IPS-20b (cell line): ENCODE measurements around the gene GKAP1.
"Not testable (repeated sequence)": the region's sequence is repeated elsewhere in the genome, so short reads cannot be mapped to it uniquely, and the experiment has no call there.

Experiments
- H3K27ac ChIP-seq: one replicate; pipeline ENCODE4 v1.5.1; 2013; ENCODE audit warnings: low read length
- H3K27me3 ChIP-seq: 2 replicates; pipeline ENCODE4 v1.6.1; 2013; ENCODE audit warnings: mild to moderate bottlenecking, low read length, inconsistent platforms; ENCODE audit not compliant: insufficient read depth
- H3K36me3 ChIP-seq: 2 replicates; pipeline ENCODE4 v1.6.1; 2013; ENCODE audit warnings: low read depth, mild to moderate bottlenecking, inconsistent platforms, low read length, moderate library complexity; ENCODE audit not compliant: insufficient read depth
- H3K4me1 ChIP-seq: 2 replicates; pipeline ENCODE4 v1.6.1; 2013; ENCODE audit warnings: mild to moderate bottlenecking, control low read depth, inconsistent platforms, low read length, moderate library complexity; ENCODE audit not compliant: insufficient read depth
- H3K4me3 ChIP-seq: 2 replicates; pipeline ENCODE4 v1.5.1; 2013; ENCODE audit warnings: mild to moderate bottlenecking, low read length, inconsistent platforms
- H3K9ac ChIP-seq: 2 replicates; pipeline ENCODE4 v1.6.1; 2013; ENCODE audit warnings: low read depth, mild to moderate bottlenecking, inconsistent platforms, low read length, moderate library complexity
- H3K9me3 ChIP-seq: 2 replicates; pipeline ENCODE4 v1.6.1; 2013; ENCODE audit warnings: mild to moderate bottlenecking, low read depth, low read length, inconsistent platforms; ENCODE audit not compliant: insufficient read depth

GKAP1 gene

GRCh38 chr9:83817356-83818278, at the start of gene GKAP1:
Gene GKAP1, minus strand, starts transcription at chr9:83817769. Its CDS starts 11,252 bp downstream, at chr9:83806517.
- Histone ChIP-seq H3K4me3 (peak within 1 kb of the TSS; percentile 73), H3K9ac (peak within 1 kb of the TSS; percentile 72; the same call in 1 of the 2 replicates), H3K27me3 (peaks cover 28% of the 10 kb centered on the region)
- H3K4me1 ChIP-seq, H3K9me3 ChIP-seq, H3K36me3 ChIP-seq, H3K27ac ChIP-seq: not testable (repeated sequence)

- not testable (repeated sequence) for H3K9me3 ChIP-seq, H3K27me3 ChIP-seq, H3K4me3 ChIP-seq, H3K9ac ChIP-seq, H3K4me1 ChIP-seq, H3K36me3 ChIP-seq, H3K27ac ChIP-seq
Measured at GRCh38 chr9:83849895-83850294, 32.3 kb upstream of the GKAP1 start.

DNA sequence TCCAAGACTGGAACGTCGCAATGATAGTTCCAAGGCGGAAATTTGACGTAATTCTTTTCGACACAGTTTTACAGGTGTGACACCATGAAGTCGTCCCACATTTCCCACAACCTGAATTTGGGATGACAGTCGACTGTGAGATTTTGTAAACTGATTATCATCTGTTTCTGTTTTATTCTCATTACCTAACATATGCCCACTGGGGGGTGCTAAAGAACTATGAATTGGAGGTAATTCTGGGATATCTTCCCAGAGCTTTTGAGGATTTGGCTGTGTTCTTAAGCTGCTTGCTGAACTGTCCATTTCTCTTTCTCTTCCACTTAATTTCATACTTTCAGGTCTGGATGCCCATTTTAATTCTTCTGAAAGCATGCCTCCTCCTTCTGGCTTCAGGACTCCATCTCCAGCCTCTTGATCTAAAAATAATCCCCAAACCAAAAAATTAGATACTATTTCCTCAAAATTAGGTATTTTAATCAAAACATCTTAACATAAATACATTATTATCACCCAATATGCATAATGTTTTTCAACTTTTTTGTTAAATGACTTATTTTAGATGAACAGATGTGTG, 19.6 kb upstream of the GKAP1 start:
- H3K4me3 ChIP-seq, H3K27me3 ChIP-seq, H3K9me3 ChIP-seq, H3K4me1 ChIP-seq, H3K27ac ChIP-seq, H3K36me3 ChIP-seq, H3K9ac ChIP-seq: not testable (repeated sequence)

DNA sequence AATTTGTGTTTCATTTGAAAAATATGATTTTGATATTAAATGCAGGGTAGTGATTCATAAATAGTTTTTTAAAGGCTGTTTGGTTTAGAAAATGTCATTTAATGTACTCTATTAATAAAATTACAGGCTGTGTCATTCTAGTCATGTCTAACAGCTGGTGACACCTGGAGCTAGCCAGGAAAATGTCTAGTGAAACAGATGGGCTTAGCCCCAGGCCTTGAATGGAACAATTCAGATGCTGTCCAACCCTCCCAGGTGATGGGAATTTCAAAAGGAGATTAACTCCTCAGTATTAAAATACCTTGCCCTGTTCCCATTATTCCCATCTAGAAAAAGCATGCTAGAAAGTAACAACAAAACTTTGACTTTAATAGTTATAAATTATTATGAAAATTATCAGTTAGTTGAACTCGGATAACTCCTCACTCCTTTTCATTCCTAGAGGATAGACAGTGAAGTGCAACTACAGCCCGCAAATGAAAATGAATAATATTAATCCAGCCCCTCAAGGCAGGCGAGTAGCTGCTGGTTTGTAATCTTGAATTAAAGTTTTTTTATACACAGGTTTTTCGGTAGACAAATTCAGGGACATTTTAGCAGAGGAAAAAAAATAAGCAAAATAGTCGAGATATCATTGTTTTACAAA, 13.0 kb upstream of the GKAP1 start:
- H3K9me3 ChIP-seq, H3K9ac ChIP-seq, H3K4me1 ChIP-seq, H3K27me3 ChIP-seq, H3K4me3 ChIP-seq, H3K27ac ChIP-seq, H3K36me3 ChIP-seq: not testable (repeated sequence)

DNA sequence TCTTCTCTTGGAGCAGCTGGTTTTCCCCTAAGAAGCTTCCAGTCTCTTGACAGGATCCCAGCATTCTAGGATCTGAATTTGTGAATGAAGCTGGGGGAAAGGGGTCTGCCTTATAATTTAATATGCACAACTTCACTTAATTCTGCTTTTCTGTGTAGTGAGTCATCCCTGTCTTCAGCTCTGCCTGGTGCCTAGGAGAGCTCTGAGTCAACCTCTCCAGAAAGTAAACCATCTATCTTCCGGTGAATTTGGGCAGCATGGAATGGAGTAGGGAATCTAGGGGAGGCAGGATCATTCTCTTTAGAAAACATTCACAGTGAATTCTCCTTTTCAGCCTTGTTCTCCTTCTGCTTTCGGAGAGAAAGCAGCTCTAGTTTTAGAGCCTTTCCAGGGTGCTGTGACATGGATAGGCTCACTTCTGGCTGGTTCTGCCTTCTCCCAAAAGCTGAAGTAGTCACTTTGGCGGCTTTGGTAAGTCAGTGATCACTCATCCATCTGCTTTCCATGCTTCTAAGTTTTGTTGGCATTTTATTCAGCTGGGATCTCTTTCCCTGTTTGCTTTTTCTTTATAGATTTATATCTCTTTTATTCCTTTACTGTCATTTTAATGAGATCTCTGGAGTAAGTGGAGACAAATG, 7.5 kb upstream of the GKAP1 start:
- not testable (repeated sequence) for H3K9me3 ChIP-seq, H3K27ac ChIP-seq, H3K9ac ChIP-seq, H3K4me3 ChIP-seq, H3K36me3 ChIP-seq, H3K4me1 ChIP-seq, H3K27me3 ChIP-seq

- H3K27me3 ChIP-seq: peaks cover 28% of the 10 kb centered on the region
- H3K9me3 ChIP-seq, H3K27ac ChIP-seq, H3K36me3 ChIP-seq, H3K4me1 ChIP-seq: not testable (repeated sequence)
- peak overlapping the region; percentile 41; the same call in 1 of the 2 replicates for H3K9ac ChIP-seq
- peak overlapping the region; percentile 73 for H3K4me3 ChIP-seq
Measured at GRCh38 chr9:83817011-83817355, 586 bp downstream of the GKAP1 start.

DNA sequence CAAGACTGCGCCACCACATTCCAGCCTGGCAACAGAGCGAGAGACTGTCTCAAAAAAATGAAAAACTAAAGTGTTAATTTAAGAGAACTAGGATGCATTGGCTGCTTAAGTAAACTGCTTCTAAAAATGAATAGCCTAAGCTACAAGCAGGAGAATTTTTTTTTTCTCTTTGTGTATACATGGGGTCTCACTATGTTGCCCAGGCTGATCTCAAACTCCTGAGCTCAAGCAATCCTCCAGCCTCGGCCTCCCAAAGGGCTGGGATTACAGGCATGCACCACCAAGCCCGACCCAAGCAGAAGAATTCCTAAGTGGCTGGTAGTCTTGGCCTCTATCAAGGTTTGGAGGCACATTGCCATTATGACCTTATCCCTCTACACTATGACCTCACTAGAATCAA, 2.4 kb downstream of the GKAP1 start:
- H3K27ac ChIP-seq, H3K4me3 ChIP-seq, H3K9ac ChIP-seq, H3K36me3 ChIP-seq, H3K9me3 ChIP-seq, H3K4me1 ChIP-seq: not testable (repeated sequence)
- H3K27me3 ChIP-seq: peaks cover 28% of the 10 kb centered on the region

DNA sequence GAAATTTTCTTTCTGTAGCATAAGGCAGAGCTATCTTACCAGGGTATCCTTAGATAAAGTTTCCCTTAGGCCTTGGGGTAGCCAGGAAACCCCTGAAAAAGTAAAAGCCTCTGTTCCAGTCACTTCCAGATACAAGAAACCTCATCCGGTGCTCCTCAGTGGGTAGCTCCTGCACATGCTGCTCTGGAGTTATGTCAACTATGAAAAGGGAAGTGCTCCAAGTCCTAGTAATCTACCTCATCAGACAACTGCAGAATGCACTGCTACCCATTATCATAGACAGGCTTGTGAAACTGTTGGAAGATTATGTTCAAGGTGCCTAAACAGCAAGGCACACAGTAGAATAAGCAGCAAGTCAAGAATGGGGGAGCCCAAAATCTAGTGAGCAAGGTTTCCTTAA, 8.4 kb downstream of the GKAP1 start:
- not testable (repeated sequence) for H3K9ac ChIP-seq, H3K4me3 ChIP-seq, H3K36me3 ChIP-seq, H3K27ac ChIP-seq, H3K9me3 ChIP-seq, H3K4me1 ChIP-seq, H3K27me3 ChIP-seq

- H3K4me3 ChIP-seq, H3K9ac ChIP-seq, H3K27ac ChIP-seq, H3K9me3 ChIP-seq, H3K36me3 ChIP-seq, H3K27me3 ChIP-seq, H3K4me1 ChIP-seq: not testable (repeated sequence)
Measured at GRCh38 chr9:83804454-83804853, 13.1 kb downstream of the GKAP1 start.

- not testable (repeated sequence) for H3K36me3 ChIP-seq, H3K27me3 ChIP-seq, H3K9ac ChIP-seq, H3K9me3 ChIP-seq, H3K27ac ChIP-seq, H3K4me3 ChIP-seq, H3K4me1 ChIP-seq
Measured at GRCh38 chr9:83803941-83804340, 13.6 kb downstream of the GKAP1 start.

GRCh38 chr9:83800236-83801033, 17.1 kb downstream of the GKAP1 start:
- H3K27me3 ChIP-seq: no peaks in the 10 kb centered on the region
- no peak overlapping the region for H3K4me3 ChIP-seq
- H3K9me3 ChIP-seq: no peaks in the 10 kb centered on the region
- H3K4me1 ChIP-seq: no peaks in the 10 kb centered on the region
- peaks cover 13% of the 10 kb centered on the region; the same call in 1 of the 2 replicates for H3K36me3 ChIP-seq
- H3K27ac ChIP-seq: no peak overlapping the region
- H3K9ac ChIP-seq: no peak overlapping the region
